K562 (cell line): ENCODE measurements around the gene PRSS27. TPM values are rescaled to one million over a fixed set of nuclear protein-coding genes. Genes with fewer than 3 reads are reported as not detected.

Experiments
- ATF1 ChIP-seq, 2 experiments: fragments of 450-650 bp in 1 of 2; IDR thresholded peaks; 2 replicates each; pipeline ENCODE4 v1.6.1; 2016; ENCODE audit warnings: missing compliant biosample characterization in 1 of 2, missing genetic modification characterization in 1 of 2
- CBX5 ChIP-seq: IDR thresholded peaks from 2 replicates; pipeline ENCODE4 v1.6.1; 2014; ENCODE audit warnings: low read depth, borderline replicate concordance
- FOXJ3 ChIP-seq: sonication (generic); formaldehyde crosslinking; IDR thresholded peaks from 2 replicates; pipeline ENCODE4 v1.4.0; 2020; ENCODE audit warnings: mild to moderate bottlenecking, missing genetic modification reagents
- JUN ChIP-seq, 2 experiments: sonication (generic) in 1 of 2; formaldehyde crosslinking in 1 of 2; IDR thresholded peaks; 2 replicates each; pipeline versions ENCODE4 v1.6.1 to v1.8.0; 2012 to 2022; ENCODE audit warnings: borderline replicate concordance in 2 of 2, mild to moderate bottlenecking in 2 of 2, improper control_type of control experiment in 1 of 2, low read depth in 1 of 2, low read length in 1 of 2, missing genetic modification reagents in 1 of 2
- MAFK ChIP-seq: IDR thresholded peaks from 2 replicates; pipeline ENCODE4 v1.6.1; 2011; ENCODE audit warnings: low read length, improper control_type of control experiment
- MYBL2 ChIP-seq, 2 experiments: fragments of 450-650 bp in 1 of 2; sonication (generic) in 1 of 2; formaldehyde crosslinking in 1 of 2; IDR thresholded peaks; 2 replicates each; pipeline versions ENCODE4 v1.6.1 to v1.8.1; 2017 to 2022; ENCODE audit warnings: borderline replicate concordance in 1 of 2, inconsistent platforms in 1 of 2, low read depth in 1 of 2, mild to moderate bottlenecking in 1 of 2, missing genetic modification reagents in 1 of 2, moderate library complexity in 1 of 2
- NFATC3 ChIP-seq: fragments of 450-650 bp; IDR thresholded peaks from 2 replicates; pipeline ENCODE4 v1.6.1; 2017; ENCODE audit warnings: mild to moderate bottlenecking
- NRF1 ChIP-seq, 2 experiments: fragments of 450-650 bp; IDR thresholded peaks in 1 of 2; conservative IDR thresholded peaks in 1 of 2; 2 replicates each; pipeline ENCODE4 v1.6.1; 2014; ENCODE audit warnings: mild to moderate bottlenecking in 2 of 2
- PHB2 ChIP-seq: fragments of 450-650 bp; IDR thresholded peaks from 2 replicates; pipeline ENCODE4 v1.6.1; 2017; ENCODE audit warnings: low read depth
- SIN3B ChIP-seq: fragments of 450-650 bp; IDR thresholded peaks from 2 replicates; pipeline ENCODE4 v1.6.1; 2017; ENCODE audit warnings: low read depth, mild to moderate bottlenecking, moderate library complexity
- SMARCB1 ChIP-seq: IDR thresholded peaks from 2 replicates; pipeline ENCODE4 v1.6.1; 2011; ENCODE audit warnings: improper control_type of control experiment, low read depth; ENCODE audit not compliant: insufficient read length
- TARDBP ChIP-seq: fragments of 450-650 bp; IDR thresholded peaks from 2 replicates; pipeline ENCODE4 v1.6.1; 2016
- ZBTB49 ChIP-seq: sonication (generic); formaldehyde crosslinking; IDR thresholded peaks from 2 replicates; pipeline ENCODE4 v1.8.0; 2022; ENCODE audit warnings: missing genetic modification reagents, mild to moderate bottlenecking, borderline replicate concordance
- ZC3H4 ChIP-seq: sonication (generic); formaldehyde crosslinking; IDR thresholded peaks from 2 replicates; pipeline ENCODE4 v1.9.0; 2021; ENCODE audit warnings: missing genetic modification reagents, borderline replicate concordance
- ZKSCAN8 ChIP-seq: fragments of 200-800 bp; sonication (Bioruptor generic); IDR thresholded peaks from 2 replicates; pipeline ENCODE4 v1.6.1; 2016; ENCODE audit warnings: missing genetic modification characterization, missing compliant biosample characterization
- ZNF146 ChIP-seq: IDR thresholded peaks from one replicate; pipeline ENCODE4 v1.6.1; 2018; ENCODE audit warnings: missing compliant biosample characterization; ENCODE audit not compliant: unreplicated experiment
- ZNF253 ChIP-seq: fragments of 250-450 bp; sonication (Bioruptor Pico); conservative IDR thresholded peaks from 2 replicates; pipeline ENCODE4 v1.6.1; 2021; ENCODE audit warnings: mild to moderate bottlenecking
- ZNF583 ChIP-seq: fragments of 250-450 bp; sonication (Bioruptor Pico); IDR thresholded peaks from 2 replicates; pipeline ENCODE4 v1.4.0; 2020
- ZSCAN29 ChIP-seq: fragments of 450-650 bp; IDR thresholded peaks from 2 replicates; pipeline ENCODE4 v1.6.1; 2017
- polyA plus RNA-seq, 8 experiments: library from polyadenylated mRNA; depleted of rRNA in 4 of 8; stranded (reverse) in 5 of 8; unstranded in 3 of 8; fragments of >200 nt; fragmentation: Nextera tagmentation in 2 of 8; fragmentation: Illumina TruSeq in 1 of 8; extraction: Ambion mirVana in 2 of 8; extraction: Trizol in 1 of 8; gene quantifications; 2 replicates each; pipeline versions ENCODE4 v1.2.1 to v1.2.3, GENCODE V29; 2011 to 2014; ENCODE audit warnings: inconsistent platforms in 1 of 8, missing spikeins in 1 of 8
- total RNA-seq, 7 experiments: library from RNA; depleted of rRNA in 6 of 7; stranded (reverse); fragments of >200 nt in 6 of 7; fragmentation: Illumina TruSeq in 2 of 7; extraction: Trizol in 2 of 7; gene quantifications; 2 replicates each; pipeline versions ENCODE4 v1.2.1 to v1.2.3, GENCODE V29; 2011 to 2021; ENCODE audit warnings: low replicate concordance in 1 of 7
- TF ChIP-seq, protein P1 (sequence below): fragments of 450-650 bp; IDR thresholded peaks from 2 replicates; pipeline ENCODE4 v1.6.1; 2016

Gene PRSS27
- total and polyA plus RNA-seq, 9 of the 15 experiments (the other 6 are each of a cell fraction or from before 2014, with no cell fraction given), result 0.09 to 0.20 (median 0.17) TPM; not detected in 5

DNA sequence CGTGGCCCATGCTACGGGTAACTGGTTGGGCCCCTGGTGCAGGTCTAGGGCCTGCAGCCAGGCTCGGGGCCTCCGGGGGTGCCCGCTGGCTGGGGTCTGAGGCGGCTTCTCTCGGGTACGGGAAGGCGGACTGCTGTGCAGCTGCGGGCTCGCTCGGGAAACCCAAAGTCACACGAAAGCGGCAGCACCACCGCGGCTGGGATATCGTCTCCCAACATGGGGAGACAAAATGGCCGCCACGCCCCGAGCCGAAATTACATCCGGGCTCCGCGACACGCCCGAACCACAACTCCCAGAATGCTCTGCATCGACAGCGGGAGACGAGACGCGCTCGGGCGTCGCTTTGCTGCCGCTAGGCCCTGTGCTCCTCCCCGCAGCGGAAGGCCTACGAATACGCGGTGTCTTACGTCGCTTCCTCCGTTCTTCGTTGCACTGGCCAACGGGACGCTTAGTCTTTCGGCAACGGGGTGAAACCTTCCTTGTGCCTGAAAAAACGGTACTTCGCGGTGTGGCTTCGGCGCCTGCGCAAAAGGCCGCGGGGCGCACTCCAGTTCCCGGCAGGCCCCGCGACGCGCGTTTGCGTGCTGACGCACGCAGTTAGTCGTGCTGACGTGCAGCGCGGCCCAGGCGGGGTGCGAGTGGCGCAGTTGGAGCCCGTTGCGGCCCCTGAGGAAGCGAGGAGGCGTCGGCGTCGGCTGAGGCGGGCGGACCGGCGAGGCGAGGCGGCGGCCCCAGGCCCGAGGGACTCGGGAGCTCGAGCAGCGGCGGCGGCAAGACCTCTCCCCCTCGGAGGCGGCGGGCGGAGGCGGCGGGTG, 32.2 kb upstream of the PRSS27 start, which contains the start of gene SRRM2 (continued):
- TF ChIP-seq, protein P1, sequence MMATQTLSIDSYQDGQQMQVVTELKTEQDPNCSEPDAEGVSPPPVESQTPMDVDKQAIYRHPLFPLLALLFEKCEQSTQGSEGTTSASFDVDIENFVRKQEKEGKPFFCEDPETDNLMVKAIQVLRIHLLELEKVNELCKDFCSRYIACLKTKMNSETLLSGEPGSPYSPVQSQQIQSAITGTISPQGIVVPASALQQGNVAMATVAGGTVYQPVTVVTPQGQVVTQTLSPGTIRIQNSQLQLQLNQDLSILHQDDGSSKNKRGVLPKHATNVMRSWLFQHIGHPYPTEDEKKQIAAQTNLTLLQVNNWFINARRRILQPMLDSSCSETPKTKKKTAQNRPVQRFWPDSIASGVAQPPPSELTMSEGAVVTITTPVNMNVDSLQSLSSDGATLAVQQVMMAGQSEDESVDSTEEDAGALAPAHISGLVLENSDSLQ, result peak; percentile 67
- TF ChIP-seq SMARCB1 (no peak), TARDBP (0 out of 2 replicates have a peak, but pooled peaks have one; percentile 26), ZNF146 (CRISPR knock-in tag) (no peak), FOXJ3 (no peak), ATF1 (CRISPR knock-in tag; IDR thresholded peaks at IDR 0.05) (peak; percentile 39; the same call in 1 of the 2 replicates), ATF1 (tag; IDR thresholded peaks at IDR 0.05) (peak; percentile 99), NFATC3 (no peak), ZNF583 (CRISPR knock-in tag) (peak; percentile 53; the same call in 1 of the 2 replicates), NRF1 (conservative IDR thresholded peaks at IDR 0.05 in 1 of 2, IDR thresholded peaks at IDR 0.05 in 1 of 2) (peak; percentile 92 to 93), MYBL2 (IDR thresholded peaks at IDR 0.05; ENCODE audit: low read depth) (no peak), MYBL2 (CRISPR knock-in tag; IDR thresholded peaks at IDR 0.05; ENCODE audit: borderline replicate concordance) (no peak), CBX5 (no peak), SIN3B (peak; percentile 77), MAFK (0 out of 2 replicates have a peak, but pooled peaks have one; percentile 28), PHB2 (no peak), ZC3H4 (no peak; the same call in 1 of the 2 replicates), ZKSCAN8 (CRISPR knock-in tag) (0 out of 2 replicates have a peak, but pooled peaks have one; percentile 19), ZSCAN29 (no peak), ZBTB49 (0 out of 2 replicates have a peak, but pooled peaks have one; percentile 9), ZNF253 (CRISPR knock-in tag) (no peak), JUN (IDR thresholded peaks at IDR 0.05; ENCODE audit: borderline replicate concordance, low read depth, low read length) (no peak), JUN (CRISPR knock-in tag; IDR thresholded peaks at IDR 0.05; ENCODE audit: borderline replicate concordance) (peak; percentile 69; the same call in 1 of the 2 replicates)
